Lower leg skin (tissue), 3 donors: ENCODE data around the gene EDEM3.

Experiments used
- CTCF ChIP-seq, 3 donors: fragments of 450-650 bp; IDR thresholded peaks; one replicate each; pipeline ENCODE4 v1.5.1; 2016; ENCODE audit warnings: antibody characterized with exemption in 3 of 3, mild to moderate bottlenecking in 3 of 3, moderate library complexity in 2 of 3
- POLR2A ChIP-seq, 2 donors: fragments of 450-650 bp; IDR thresholded peaks; one replicate each; pipeline ENCODE4 v1.6.1; 2016 to 2017; ENCODE audit warnings: antibody characterized with exemption in 2 of 2, mild to moderate bottlenecking in 1 of 2, moderate library complexity in 1 of 2

- TF ChIP-seq CTCF (IDR thresholded peaks at IDR 0.05) (no peak), POLR2A (IDR thresholded peaks at IDR 0.05) (no peak)
Observed at GRCh38 chr1:184698016-184698415, 56.6 kb downstream of the EDEM3 start.
